Measurements from ENCODE around the gene PLCH2.

- no peak for TF ChIP-seq EP300 (IDR thresholded peaks at IDR 0.05; ENCODE audit: borderline replicate concordance in 1 of 2, control insufficient read depth in 1 of 2, low read depth in 2 of 2, low read length in 2 of 2)
- TF ChIP-seq CTCF (IDR thresholded peaks at IDR 0.05 in 2 of 3, conservative IDR thresholded peaks at IDR 0.05 in 1 of 3; ENCODE audit: control insufficient read depth in 2 of 3, extremely low read depth in 1 of 3, insufficient read depth in 1 of 3, low read depth in 3 of 3, low read length in 3 of 3): no peak
- no peak for TF ChIP-seq BCL11A (IDR thresholded peaks at IDR 0.05; ENCODE audit: low read depth, low read length)
- TF ChIP-seq PBX3 (IDR thresholded peaks at IDR 0.05; ENCODE audit: insufficient replicate concordance, low read depth, low read length): no peak
Measured at GRCh38 chr1:2505461-2505994, 29.4 kb downstream of the PLCH2 start.

Data from GM12878 (cell line).